ENCODE measurements around the gene SHBG.

DNA sequence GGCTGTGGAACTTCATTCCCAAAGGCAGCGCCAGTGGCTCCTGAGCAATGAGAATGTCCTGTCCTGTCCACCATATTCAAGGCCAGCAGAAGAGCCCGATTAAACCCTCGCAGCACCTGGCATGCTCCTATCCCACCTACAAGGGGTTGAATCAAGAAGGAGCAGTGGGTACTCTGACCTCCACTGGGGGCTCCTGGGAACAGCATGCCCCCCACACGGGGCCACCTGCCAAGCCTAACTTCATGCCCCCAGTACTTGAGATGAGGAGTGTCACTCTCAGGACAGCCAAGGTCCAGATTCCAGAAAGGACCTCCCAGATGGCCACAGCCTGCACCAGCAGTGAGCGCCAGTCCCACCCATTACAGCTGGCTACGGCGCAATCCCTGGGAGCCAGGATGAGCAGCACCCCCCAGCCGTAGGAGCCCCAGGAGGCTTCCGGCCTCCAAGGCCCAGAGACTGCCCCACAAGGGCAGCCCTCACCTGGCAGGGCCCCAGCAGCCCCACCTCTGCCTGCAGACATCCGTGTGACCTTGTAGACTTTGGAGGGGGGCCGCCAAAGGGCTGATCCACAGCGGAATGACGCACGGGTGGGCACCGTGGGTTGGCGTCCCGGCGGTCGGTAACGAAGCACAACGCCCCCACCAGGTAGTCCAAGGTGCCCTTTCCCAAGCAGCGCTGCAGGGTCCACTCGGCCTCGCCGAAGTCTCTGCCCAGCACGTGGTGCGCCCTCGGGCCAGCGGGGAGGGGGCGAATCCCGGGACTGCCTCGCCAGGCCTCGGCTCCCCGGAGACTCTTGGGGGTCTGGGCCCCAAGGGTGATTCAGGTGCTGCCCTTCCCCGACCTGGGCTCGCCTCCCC is 47.3 kb upstream of the SHBG start:
- no peak for TF ChIP-seq TAF1 (IDR thresholded peaks at IDR 0.05; ENCODE audit: low read depth, low read length)
- TF ChIP-seq POLR2AphosphoS5 (IDR thresholded peaks at IDR 0.05; ENCODE audit: low read depth, low read length) = no peak
- TF ChIP-seq PAX5 (IDR thresholded peaks at IDR 0.05; ENCODE audit: insufficient read depth, low read length, severe bottlenecking) = no peak
- no peak for TF ChIP-seq POLR2A (IDR thresholded peaks at IDR 0.05; ENCODE audit: low read depth, low read length)
